Activated CD8-positive, alpha-beta memory T cell treated with anti-CD3 and anti-CD28 coated beads for 4 hours (primary cell): ENCODE results near the gene NDST1.
"Not testable (repeated sequence)": the region's sequence is repeated elsewhere in the genome, so short reads cannot be mapped to it uniquely, and the experiment has no call there.

Experiments used
- DNase-seq, 2 donors: peaks; one replicate each; pipeline ENCODE4 v3.0.0-alpha.2; 2020; ENCODE audit warnings: low read depth in 2 of 2

Gene NDST1

GRCh38 chr5:150508277-150508640, 328 bp downstream of the NDST1 start:
- DNase-seq: no peak

- no peak for DNase-seq
Observed at GRCh38 chr5:150508828-150509227, 897 bp downstream of the NDST1 start.

GRCh38 chr5:150509992-150510391, 2.1 kb downstream of the NDST1 start:
- no peak for DNase-seq

GRCh38 chr5:150510460-150511263, 2.7 kb downstream of the NDST1 start:
- DNase-seq: no peak

GRCh38 chr5:150511578-150512367, 3.8 kb downstream of the NDST1 start:
- DNase-seq: no peak

GRCh38 chr5:150512368-150512747, 4.4 kb downstream of the NDST1 start:
- no peak for DNase-seq

GRCh38 chr5:150513375-150514309, 5.7 kb downstream of the NDST1 start:
- no peak for DNase-seq

GRCh38 chr5:150514708-150515211, 6.8 kb downstream of the NDST1 start:
- DNase-seq: no peak

- DNase-seq: no peak
Observed at GRCh38 chr5:150515446-150515845, 7.5 kb downstream of the NDST1 start.

GRCh38 chr5:150516011-150516410, 8.1 kb downstream of the NDST1 start:
- DNase-seq: no peak

- DNase-seq: no peak
Observed at GRCh38 chr5:150517272-150518152, 9.6 kb downstream of the NDST1 start.

- DNase-seq: not testable (repeated sequence)
Observed at GRCh38 chr5:150518712-150519559, 11.0 kb downstream of the NDST1 start.

GRCh38 chr5:150519560-150519945, 11.6 kb downstream of the NDST1 start:
- DNase-seq: no peak

GRCh38 chr5:150519978-150520377, 12.0 kb downstream of the NDST1 start:
- no peak for DNase-seq

GRCh38 chr5:150520747-150521521, 13.0 kb downstream of the NDST1 start:
- no peak for DNase-seq

GRCh38 chr5:150521522-150521817, 13.5 kb downstream of the NDST1 start:
- DNase-seq: no peak

GRCh38 chr5:150521939-150522503, 14.1 kb downstream of the NDST1 start:
- DNase-seq: no peak

GRCh38 chr5:150522504-150523414, 14.8 kb downstream of the NDST1 start:
- no peak for DNase-seq
